ENCODE data around the gene RCE1. TPM values are rescaled to one million over a fixed set of nuclear protein-coding genes. Genes with fewer than 3 reads are reported as not detected.

The RCE1 gene, protein sequence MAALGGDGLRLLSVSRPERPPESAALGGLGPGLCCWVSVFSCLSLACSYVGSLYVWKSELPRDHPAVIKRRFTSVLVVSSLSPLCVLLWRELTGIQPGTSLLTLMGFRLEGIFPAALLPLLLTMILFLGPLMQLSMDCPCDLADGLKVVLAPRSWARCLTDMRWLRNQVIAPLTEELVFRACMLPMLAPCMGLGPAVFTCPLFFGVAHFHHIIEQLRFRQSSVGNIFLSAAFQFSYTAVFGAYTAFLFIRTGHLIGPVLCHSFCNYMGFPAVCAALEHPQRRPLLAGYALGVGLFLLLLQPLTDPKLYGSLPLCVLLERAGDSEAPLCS
- total RNA-seq: 13.1 and 15.2 TPM in 2 replicates

GRCh38 chr11:66842896-66843775, at the start of gene RCE1:
Gene RCE1 (plus strand): TSS chr11:66843441. CDS start chr11:66843456, 15 bp downstream.

DNA sequence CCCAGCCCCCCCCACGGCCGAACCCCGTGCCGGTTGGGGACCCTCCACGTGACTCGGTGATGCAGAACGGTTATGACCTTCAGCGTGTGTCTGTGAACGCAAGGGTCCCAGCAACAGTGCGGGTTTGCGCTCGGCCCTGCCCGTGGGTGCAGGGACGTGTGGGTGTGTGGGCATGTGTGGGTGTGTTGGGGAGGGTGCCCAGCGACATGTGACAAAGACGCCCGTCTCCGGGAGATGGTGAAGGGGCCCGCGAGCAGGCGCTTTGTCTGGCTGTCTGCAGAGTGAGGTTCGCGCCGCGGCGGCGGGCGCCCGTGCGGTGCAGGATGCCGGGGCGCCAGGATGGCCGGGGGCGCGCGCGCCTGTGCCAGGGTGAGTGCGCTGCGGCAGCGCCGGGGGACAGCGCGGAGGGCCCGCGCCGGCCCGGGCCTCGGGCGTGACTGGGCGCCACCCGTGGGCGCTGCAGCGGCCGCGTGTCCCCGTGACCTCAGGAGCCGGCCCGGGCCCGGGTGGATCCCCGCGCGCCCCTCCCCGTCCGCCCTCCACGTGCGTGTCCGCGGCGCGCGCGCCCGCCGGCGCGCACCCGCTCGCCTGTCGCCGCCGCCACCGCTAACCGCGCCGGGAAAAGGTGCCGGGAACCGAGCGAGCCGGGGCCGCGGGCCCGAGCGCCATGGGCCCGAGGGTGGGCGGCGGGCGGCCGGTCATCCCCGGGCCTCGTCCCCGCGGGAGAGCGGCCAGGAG, 13.4 kb downstream of the RCE1 start, which contains the start of gene LRFN4:
Gene LRFN4, plus strand, starts transcription at position 569 of the 738 bp plus-strand sequence. CDS start 681 bp downstream, outside the sequence.

Other genes starting within 250 kb of the RCE1 start
- gene RBM14, start 226.8 kb upstream of the RCE1 start, total RNA-seq: 20.1 and 26.7 TPM in 2 replicates
- gene RBM4, start 204.7 kb upstream of the RCE1 start, total RNA-seq: 152 and 160 TPM in 2 replicates
- gene RBM4B, start 165.6 kb upstream of the RCE1 start, total RNA-seq: 21.3 and 27.1 TPM in 2 replicates
- 21.5 and 53.8 TPM in 2 replicates for gene SPTBN2, start 114.2 kb upstream of the RCE1 start, total RNA-seq
- 14.7 and 18.8 TPM in 2 replicates for gene LRFN4, start 13.6 kb downstream of the RCE1 start, total RNA-seq
- 8.8 and 9.6 TPM in 2 replicates for gene PC, start 114.9 kb downstream of the RCE1 start, total RNA-seq
- not detected in 2 replicates for gene C11orf86, start 131.9 kb downstream of the RCE1 start, total RNA-seq
- gene SYT12, start 179.7 kb downstream of the RCE1 start, total RNA-seq: 0.56 TPM in 1 of 2 replicates, not detected in the other
- 3.8 and 14.1 TPM in 2 replicates for gene RHOD, start 213.4 kb downstream of the RCE1 start, total RNA-seq